Vagina (tissue), 2 donors: ENCODE data around the gene CCDC81.

Experiments
- POLR2A ChIP-seq, 2 donors: fragments of 450-650 bp; IDR thresholded peaks; one replicate each; pipeline ENCODE4 v1.6.1; 2017; ENCODE audit warnings: antibody characterized with exemption in 2 of 2, mild to moderate bottlenecking in 2 of 2, moderate library complexity in 2 of 2
- TF ChIP-seq, protein P1 (sequence below), 3 experiments: fragments of 450-650 bp in 2 of 3; fragments of 200-600 bp in 1 of 3; sonication (generic) in 1 of 3; IDR thresholded peaks; one replicate each; pipeline ENCODE4 v1.5.1; 2017 to 2019; ENCODE audit warnings: antibody characterized with exemption in 3 of 3, mild to moderate bottlenecking in 2 of 3, moderate library complexity in 2 of 3

GRCh38 chr11:86386746-86387145, 12.1 kb downstream of the CCDC81 start:
- TF ChIP-seq, protein P1, sequence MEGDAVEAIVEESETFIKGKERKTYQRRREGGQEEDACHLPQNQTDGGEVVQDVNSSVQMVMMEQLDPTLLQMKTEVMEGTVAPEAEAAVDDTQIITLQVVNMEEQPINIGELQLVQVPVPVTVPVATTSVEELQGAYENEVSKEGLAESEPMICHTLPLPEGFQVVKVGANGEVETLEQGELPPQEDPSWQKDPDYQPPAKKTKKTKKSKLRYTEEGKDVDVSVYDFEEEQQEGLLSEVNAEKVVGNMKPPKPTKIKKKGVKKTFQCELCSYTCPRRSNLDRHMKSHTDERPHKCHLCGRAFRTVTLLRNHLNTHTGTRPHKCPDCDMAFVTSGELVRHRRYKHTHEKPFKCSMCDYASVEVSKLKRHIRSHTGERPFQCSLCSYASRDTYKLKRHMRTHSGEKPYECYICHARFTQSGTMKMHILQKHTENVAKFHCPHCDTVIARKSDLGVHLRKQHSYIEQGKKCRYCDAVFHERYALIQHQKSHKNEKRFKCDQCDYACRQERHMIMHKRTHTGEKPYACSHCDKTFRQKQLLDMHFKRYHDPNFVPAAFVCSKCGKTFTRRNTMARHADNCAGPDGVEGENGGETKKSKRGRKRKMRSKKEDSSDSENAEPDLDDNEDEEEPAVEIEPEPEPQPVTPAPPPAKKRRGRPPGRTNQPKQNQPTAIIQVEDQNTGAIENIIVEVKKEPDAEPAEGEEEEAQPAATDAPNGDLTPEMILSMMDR (IDR thresholded peaks at IDR 0.05), result no peak
- TF ChIP-seq POLR2A (IDR thresholded peaks at IDR 0.05), result no peak
